ENCODE results near the gene BTRC. TPM values are rescaled to one million over a fixed set of nuclear protein-coding genes. Genes with fewer than 3 reads are reported as not detected.

BTRC gene
- total RNA-seq, 4 donors from 2014 or later: 11.9 to 19.0 (median 12.2) TPM

- no peak overlapping the region for H3K27ac ChIP-seq
- no peaks in the 10 kb centered on the region for H3K36me3 ChIP-seq
- H3K27me3 ChIP-seq: no peaks in the 10 kb centered on the region
- TF ChIP-seq POLR2A (IDR thresholded peaks at IDR 0.05) (no peak), CTCF (IDR thresholded peaks at IDR 0.05) (no peak)
- H3K9me3 ChIP-seq: no peaks in the 10 kb centered on the region
- H3K4me1 ChIP-seq: no peaks in the 10 kb centered on the region
- DNase-seq: no peak
- H3K4me3 ChIP-seq: no peak overlapping the region
Observed at GRCh38 chr10:101425535-101425934, 71.6 kb downstream of the BTRC start.

- no peaks in the 10 kb centered on the region for H3K27me3 ChIP-seq
Observed at GRCh38 chr10:101428036-101428435, 74.1 kb downstream of the BTRC start.

GRCh38 chr10:101429423-101429822 lies 75.5 kb downstream of the BTRC start:
- no peak overlapping the region for H3K27ac ChIP-seq
- TF ChIP-seq POLR2A (IDR thresholded peaks at IDR 0.05) (no peak), CTCF (IDR thresholded peaks at IDR 0.05) (no peak)
- DNase-seq: no peak
- H3K36me3 ChIP-seq: no peaks in the 10 kb centered on the region
- H3K4me1 ChIP-seq: no peaks in the 10 kb centered on the region
- H3K4me3 ChIP-seq: no peak overlapping the region
- no peaks in the 10 kb centered on the region for H3K27me3 ChIP-seq
- no peaks in the 10 kb centered on the region for H3K9me3 ChIP-seq

More at GRCh38 chr10:101428036-101428435, 74.1 kb downstream of the BTRC start:
- TF ChIP-seq CTCF (IDR thresholded peaks at IDR 0.05) (no peak), POLR2A (IDR thresholded peaks at IDR 0.05) (no peak)
- Histone ChIP-seq H3K27ac (no peak overlapping the region), H3K9me3 (no peaks in the 10 kb centered on the region), H3K36me3 (no peaks in the 10 kb centered on the region), H3K4me3 (no peak overlapping the region), H3K4me1 (no peaks in the 10 kb centered on the region)
- DNase-seq: no peak

GRCh38 chr10:101436302-101436701 lies 82.3 kb downstream of the BTRC start:
- TF ChIP-seq POLR2A (IDR thresholded peaks at IDR 0.05) (no peak), CTCF (IDR thresholded peaks at IDR 0.05) (no peak)
- H3K4me1 ChIP-seq: no peaks in the 10 kb centered on the region

GRCh38 chr10:101438881-101439391 lies 85.0 kb downstream of the BTRC start:
- Histone ChIP-seq H3K4me3 (no peak overlapping the region), H3K4me1 (no peaks in the 10 kb centered on the region), H3K27me3 (no peaks in the 10 kb centered on the region), H3K27ac (no peak overlapping the region), H3K9me3 (no peaks in the 10 kb centered on the region), H3K36me3 (no peaks in the 10 kb centered on the region)
- TF ChIP-seq CTCF (IDR thresholded peaks at IDR 0.05): no peak
- no peak for TF ChIP-seq POLR2A (IDR thresholded peaks at IDR 0.05)
- DNase-seq: no peak

More at GRCh38 chr10:101436302-101436701, 82.3 kb downstream of the BTRC start:
- H3K27ac ChIP-seq: no peak overlapping the region
- DNase-seq: no peak
- H3K9me3 ChIP-seq: no peaks in the 10 kb centered on the region
- no peaks in the 10 kb centered on the region for H3K27me3 ChIP-seq
- no peak overlapping the region for H3K4me3 ChIP-seq
- H3K36me3 ChIP-seq: no peaks in the 10 kb centered on the region

All from Peyer's patch (tissue), 4 donors.